Common myeloid progenitor, CD34-positive (primary cell): Measurements from ENCODE around the gene TCEAL3.
"Not testable (repeated sequence)": the region's sequence is repeated elsewhere in the genome, so short reads cannot be mapped to it uniquely, and the experiment has no call there.

ENCODE experiments used
- CTCF ChIA-PET: fragments of 350-600 bp; sonication (Branson Sonifier 250); formaldehyde crosslinking; loops from one replicate; lab custom pipeline; 2021; ENCODE audit warnings: antibody characterized with exemption; lab: Charles Lee
- POLR2A ChIA-PET: fragments of 350-600 bp; sonication (Branson Sonifier 250); formaldehyde crosslinking; loops from one replicate; lab custom pipeline; 2021; ENCODE audit warnings: antibody characterized with exemption; lab: Charles Lee
- DNase-seq, 3 donors: peaks; one replicate each; pipeline versions ENCODE4 v3.0.0 to v3.0.0-alpha.2; 2013
- H3K27ac ChIP-seq, 2 experiments: 1 replicate in 1 of 2; 2 replicates in 1 of 2; pipeline ENCODE4 v1.7.0; 2013; ENCODE audit warnings: inconsistent platforms in 2 of 2, low read length in 2 of 2, mild to moderate bottlenecking in 2 of 2, low read depth in 1 of 2, moderate library complexity in 1 of 2; ENCODE audit not compliant: severe bottlenecking in 2 of 2, insufficient read depth in 1 of 2, poor library complexity in 1 of 2
- H3K27me3 ChIP-seq, 5 experiments: replicated peaks in 2 of 5; 1 replicate in 3 of 5; 2 replicates in 2 of 5; pipeline versions ENCODE4 v1.6.1 to v1.7.0; 2013; ENCODE audit warnings: low read length in 4 of 5, mild to moderate bottlenecking in 2 of 5, moderate library complexity in 2 of 5, inconsistent platforms in 1 of 5; ENCODE audit not compliant: insufficient read depth in 5 of 5, control insufficient read depth in 4 of 5
- H3K36me3 ChIP-seq, 4 experiments: 1 replicate in 2 of 4; 2 replicates in 2 of 4; pipeline versions ENCODE4 v1.6.1 to v1.7.0; 2013; ENCODE audit warnings: low read length in 3 of 4, control low read depth in 1 of 4, mild to moderate bottlenecking in 1 of 4; ENCODE audit not compliant: control insufficient read depth in 4 of 4, insufficient read depth in 4 of 4
- H3K4me1 ChIP-seq, 4 experiments: 1 replicate in 3 of 4; 2 replicates in 1 of 4; pipeline versions ENCODE4 v1.6.1 to v1.7.1; 2013; ENCODE audit warnings: low read length in 3 of 4, mild to moderate bottlenecking in 3 of 4, control low read depth in 1 of 4, inconsistent platforms in 1 of 4, moderate library complexity in 1 of 4; ENCODE audit not compliant: control insufficient read depth in 4 of 4, insufficient read depth in 4 of 4; ENCODE audit errors: control extremely low read depth in 1 of 4
- H3K4me3 ChIP-seq, 7 experiments: 1 replicate in 4 of 7; 2 replicates in 3 of 7; pipeline versions ENCODE4 v1.5.1 to v1.7.0; 2013; ENCODE audit warnings: mild to moderate bottlenecking in 7 of 7, low read length in 6 of 7, moderate library complexity in 6 of 7, inconsistent platforms in 2 of 7, low read depth in 2 of 7, control low read depth in 1 of 7; ENCODE audit not compliant: insufficient read depth in 4 of 7, control insufficient read depth in 1 of 7; ENCODE audit errors: extremely low read depth in 1 of 7
- H3K9me3 ChIP-seq, 5 experiments: 1 replicate in 4 of 5; 2 replicates in 1 of 5; pipeline versions ENCODE4 v1.6.1 to v1.7.1; 2013; ENCODE audit warnings: low read length in 4 of 5, mild to moderate bottlenecking in 2 of 5, inconsistent platforms in 1 of 5, low read depth in 1 of 5, moderate library complexity in 1 of 5; ENCODE audit not compliant: control insufficient read depth in 4 of 5, insufficient read depth in 2 of 5; ENCODE audit errors: control extremely low read depth in 1 of 5
- WGBS: methylation state at CpG from one replicate; pipeline ENCODE4 v1.1.5; 2013; ENCODE audit not compliant: insufficient coverage; 5-methylcytosine and 5-hydroxymethylcytosine counted together

TCEAL3 gene

DNA sequence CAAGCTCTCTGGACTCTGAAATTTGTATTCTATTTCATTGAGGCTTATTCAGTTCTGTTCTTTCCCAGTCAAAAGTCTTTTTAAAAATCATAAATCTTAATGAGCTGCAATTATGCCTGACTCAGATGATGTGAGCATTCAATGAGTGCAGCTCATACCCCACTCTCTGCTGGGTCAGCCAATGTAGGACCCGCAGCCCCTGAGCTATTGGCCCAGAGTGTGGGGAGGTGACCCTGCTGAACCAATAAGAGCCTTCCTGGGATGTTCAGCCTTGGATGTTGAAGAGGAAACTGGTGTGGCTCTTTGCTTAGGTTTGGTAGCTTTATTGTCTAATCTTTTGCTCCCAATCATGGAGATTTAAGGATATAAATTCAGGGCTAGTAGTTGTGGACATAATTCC, 34.6 kb upstream of the TCEAL3 start:
- POLR2A ChIA-PET: no interaction called here
- H3K9me3 ChIP-seq: no peaks in the 10 kb centered on the region
- no peak overlapping the region for H3K4me3 ChIP-seq
- H3K27ac ChIP-seq: no peak overlapping the region
- 88% methylated on average over 1 of the region's 1 CpG for WGBS
- CTCF ChIA-PET: interaction anchor here (1.0 kb wide), 1 partner anchor 9 kb away, joined by 4 read pairs; no protein-coding TSS in a partner anchor
- H3K36me3 ChIP-seq: no peaks in the 10 kb centered on the region
- no peaks in the 10 kb centered on the region for H3K4me1 ChIP-seq
- DNase-seq: no peak
- peaks cover 0 to 4% (median 0%) of the 10 kb centered on the region in 5 experiments for H3K27me3 ChIP-seq

DNA sequence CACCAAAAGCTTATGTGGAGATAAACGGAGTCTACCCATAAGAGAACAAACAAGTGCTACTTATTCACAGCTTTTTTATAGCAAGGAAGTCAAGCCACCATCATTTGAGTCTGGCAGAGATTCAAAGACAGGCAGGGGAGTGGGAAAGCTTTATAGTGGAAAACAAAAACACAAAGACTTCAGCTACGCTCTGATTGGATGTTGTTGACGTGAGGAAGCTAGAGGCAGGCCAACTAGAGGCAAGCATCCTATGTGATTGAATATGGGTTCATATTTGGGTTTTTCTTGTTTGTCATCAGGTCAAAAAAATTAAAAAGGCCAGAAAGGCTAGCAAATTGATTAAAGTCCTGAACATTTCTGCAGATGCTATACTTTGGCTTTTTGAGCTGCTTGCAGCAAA, 23.2 kb upstream of the TCEAL3 start:
- CTCF ChIA-PET: no interaction called here
- no peak for DNase-seq
- POLR2A ChIA-PET: no interaction called here
- H3K4me3 ChIP-seq: peak overlapping the region in 2 of 7 experiments; percentile 77 to 88
- peaks cover 0 to 6% (median 2%) of the 10 kb centered on the region in 4 experiments for H3K4me1 ChIP-seq
- no peaks in the 10 kb centered on the region for H3K9me3 ChIP-seq
- peaks cover 0 to 11% (median 0%) of the 10 kb centered on the region in 5 experiments for H3K27me3 ChIP-seq
- 81% methylated on average over 3 of the region's 3 CpGs for WGBS
- H3K27ac ChIP-seq: no peak overlapping the region
- H3K36me3 ChIP-seq: peaks cover 0 to 2% (median 0%) of the 10 kb centered on the region in 4 experiments

DNA sequence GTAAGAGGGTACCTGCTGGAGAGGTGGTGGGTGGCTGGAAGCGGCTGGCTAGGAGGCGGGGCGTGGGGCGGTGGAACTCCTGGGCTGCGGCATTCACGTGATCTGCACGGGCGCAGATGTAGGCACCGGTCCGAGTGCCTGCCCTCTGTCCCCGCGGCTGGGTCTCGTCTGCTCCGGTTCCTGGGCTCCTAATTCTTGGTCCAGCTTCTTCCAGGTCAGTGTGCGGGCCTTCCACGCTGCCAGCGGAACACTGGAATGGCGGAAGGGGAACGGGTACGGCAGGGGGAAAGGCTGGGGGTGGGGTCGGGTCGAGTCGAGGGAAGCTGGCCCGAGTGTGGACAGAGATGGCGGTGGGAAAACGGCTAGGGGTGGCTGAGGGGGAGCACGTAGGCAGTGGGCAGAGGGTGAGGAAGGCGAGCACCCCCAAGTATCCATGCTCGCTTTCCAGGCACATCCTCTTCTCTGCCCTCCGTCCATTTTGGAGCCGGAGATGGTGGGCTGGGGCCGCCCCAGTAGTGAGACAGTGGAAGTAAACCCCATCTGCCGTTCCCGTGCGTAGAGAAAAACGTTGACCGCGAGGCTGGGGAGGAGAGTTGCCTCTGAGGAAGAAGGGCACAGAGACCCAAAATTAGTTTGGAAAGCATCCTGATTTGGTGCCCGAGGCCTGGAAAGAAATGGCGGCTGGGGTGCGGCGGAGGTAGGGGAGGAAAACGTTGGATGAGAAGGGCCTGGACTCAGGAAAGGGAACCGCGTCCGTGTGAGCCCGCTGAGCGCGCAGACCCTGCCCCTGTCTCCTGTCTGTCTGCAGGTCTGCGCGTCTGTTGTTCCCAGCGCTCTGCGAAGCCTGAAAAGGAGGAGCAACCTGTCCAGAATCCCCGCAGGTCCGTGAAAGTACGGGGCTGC, 22.1 kb upstream of the TCEAL3 start, which contains the start of gene TCEAL4:
Gene TCEAL4, plus strand, starts transcription at position 105 of the 903 bp plus-strand sequence. CDS start 1,161 bp downstream, outside the sequence.
- Histone ChIP-seq H3K4me3 (peak within 1 kb of the TSS; percentile 72 to 88 (median 77)), H3K36me3 (peaks cover 0 to 2% (median 0%) of the 10 kb centered on the region in 4 experiments), H3K27ac (peak within 1 kb of the TSS; percentile 50 to 66), H3K27me3 (peaks cover 0 to 11% (median 0%) of the 10 kb centered on the region in 5 experiments), H3K4me1 (peaks cover 0 to 8% (median 3%) of the 10 kb centered on the region in 4 experiments), H3K9me3 (no peaks in the 10 kb centered on the region)
- WGBS: 23% methylated on average over 36 of the region's 56 CpGs
- peak; percentile 31 to 58 (median 44) for DNase-seq
- POLR2A ChIA-PET: interaction anchor here (0.7 kb wide), 1 partner anchor 20 kb away, joined by 3 read pairs; no protein-coding TSS in a partner anchor
- CTCF ChIA-PET: no interaction called here

DNA sequence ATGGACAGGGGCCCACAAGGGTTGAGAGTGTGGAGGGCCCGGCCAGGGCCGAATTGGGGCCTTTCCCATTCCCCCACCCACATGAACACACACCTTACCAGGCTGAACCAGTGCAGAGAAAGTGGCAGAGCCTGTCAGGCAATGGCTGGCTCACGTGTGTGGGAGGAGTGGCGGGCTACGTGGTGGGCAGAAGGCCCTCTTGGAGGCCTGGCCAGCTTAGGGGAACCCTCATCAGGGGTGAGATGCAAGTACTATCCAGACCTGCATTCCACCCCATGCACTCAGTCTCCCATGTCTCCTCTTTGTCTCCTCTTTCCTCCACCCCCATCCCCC, 21.5 kb upstream of the TCEAL3 start:
- H3K4me3 ChIP-seq: peak overlapping the region; percentile 72 to 88 (median 77)
- H3K27me3 ChIP-seq: peaks cover 0 to 11% (median 0%) of the 10 kb centered on the region in 5 experiments
- peaks cover 0 to 8% (median 3%) of the 10 kb centered on the region in 4 experiments for H3K4me1 ChIP-seq
- H3K27ac ChIP-seq: peak overlapping the region in 1 of 2 experiments; percentile 66
- H3K36me3 ChIP-seq: peaks cover 0 to 2% (median 0%) of the 10 kb centered on the region in 4 experiments
- H3K9me3 ChIP-seq: no peaks in the 10 kb centered on the region
- CTCF ChIA-PET: no interaction called here
- peak in 1 of 3 donors; percentile 9 for DNase-seq
- POLR2A ChIA-PET: no interaction called here
- WGBS: no CpG with 5 or more reads among the region's 5 CpGs

DNA sequence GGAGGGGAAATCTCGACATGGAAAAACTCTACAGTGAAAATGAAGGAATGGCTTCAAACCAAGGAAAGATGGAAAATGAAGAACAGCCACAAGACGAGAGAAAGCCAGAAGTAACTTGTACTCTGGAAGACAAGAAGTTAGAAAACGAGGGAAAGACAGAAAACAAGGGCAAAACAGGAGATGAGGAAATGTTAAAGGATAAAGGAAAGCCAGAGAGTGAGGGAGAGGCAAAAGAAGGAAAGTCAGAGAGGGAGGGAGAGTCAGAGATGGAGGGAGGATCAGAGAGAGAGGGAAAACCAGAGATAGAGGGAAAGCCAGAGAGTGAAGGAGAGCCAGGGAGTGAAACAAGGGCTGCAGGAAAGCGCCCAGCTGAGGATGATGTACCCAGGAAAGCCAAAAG, 21.1 kb upstream of the TCEAL3 start:
- ChIA-PET POLR2A (no interaction called here), CTCF (no interaction called here)
- no peak for DNase-seq
- Histone ChIP-seq H3K4me3 (peak overlapping the region in 3 of 7 experiments; percentile 75 to 88 (median 77)), H3K27me3 (peaks cover 0 to 11% (median 0%) of the 10 kb centered on the region in 5 experiments), H3K9me3 (no peaks in the 10 kb centered on the region), H3K4me1 (peaks cover 0 to 8% (median 3%) of the 10 kb centered on the region in 4 experiments), H3K36me3 (peaks cover 0 to 2% (median 0%) of the 10 kb centered on the region in 4 experiments), H3K27ac (no peak overlapping the region)
- 62% methylated on average over 4 of the region's 4 CpGs for WGBS

DNA sequence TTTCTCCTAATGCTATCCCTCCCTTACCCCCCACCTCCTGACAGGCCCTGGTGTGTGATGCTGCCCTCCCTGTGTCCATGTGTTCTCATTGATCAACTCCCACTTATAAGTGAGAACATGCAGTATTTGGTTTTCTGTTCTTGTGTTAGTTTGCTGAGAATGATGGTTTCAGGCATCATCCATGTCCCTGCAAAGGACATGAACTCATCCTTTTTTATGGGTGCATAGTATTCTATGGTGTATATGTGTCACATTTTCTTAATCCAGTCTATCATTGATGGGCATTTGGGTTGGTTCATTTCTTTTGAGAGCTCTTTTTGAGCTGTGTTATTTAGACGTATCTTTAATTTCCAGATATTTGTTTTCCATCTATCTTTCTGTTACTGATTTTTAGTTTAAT, 15.5 kb upstream of the TCEAL3 start:
- H3K9me3 ChIP-seq, DNase-seq, H3K27me3 ChIP-seq, POLR2A ChIA-PET, CTCF ChIA-PET, H3K4me3 ChIP-seq, H3K27ac ChIP-seq, H3K4me1 ChIP-seq, H3K36me3 ChIP-seq: not testable (repeated sequence)
- WGBS: no CpG with 5 or more reads among the region's 1 CpG

DNA sequence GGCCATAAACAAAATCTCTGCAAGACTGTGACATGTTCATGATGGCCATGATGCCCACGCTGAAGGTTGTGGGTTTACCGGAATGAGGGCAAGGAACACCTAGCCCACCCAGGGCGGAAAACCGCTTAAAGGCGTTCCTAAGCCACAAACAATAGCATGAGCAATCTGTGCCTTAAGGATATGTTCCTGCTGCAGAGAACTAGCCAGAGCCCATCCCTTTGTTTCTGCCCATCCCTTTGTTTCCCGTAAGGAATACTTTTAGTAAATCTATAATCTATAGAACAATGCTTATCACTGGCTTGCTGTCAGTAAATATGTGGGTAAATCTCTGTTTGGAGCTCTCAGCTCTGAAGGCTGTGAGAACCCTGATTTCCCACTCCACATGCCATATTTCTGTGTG, 12.6 kb upstream of the TCEAL3 start:
- H3K27ac ChIP-seq, DNase-seq, H3K9me3 ChIP-seq, CTCF ChIA-PET, H3K4me3 ChIP-seq, H3K4me1 ChIP-seq, POLR2A ChIA-PET, H3K27me3 ChIP-seq, H3K36me3 ChIP-seq: not testable (repeated sequence)
- WGBS: 95% methylated on average over 5 of the region's 6 CpGs
